CD4-positive, alpha-beta T cell treated with Interleukin-15 for 1 hour (primary cell): ENCODE data around the gene INPP4A.
A peak's percentile ranks its signal among the peaks of the same experiment; 100 is the strongest.

Experiments used
- DNase-seq: peaks from one replicate; pipeline ENCODE4 v3.0.0-alpha.2; 2020

INPP4A gene

DNA sequence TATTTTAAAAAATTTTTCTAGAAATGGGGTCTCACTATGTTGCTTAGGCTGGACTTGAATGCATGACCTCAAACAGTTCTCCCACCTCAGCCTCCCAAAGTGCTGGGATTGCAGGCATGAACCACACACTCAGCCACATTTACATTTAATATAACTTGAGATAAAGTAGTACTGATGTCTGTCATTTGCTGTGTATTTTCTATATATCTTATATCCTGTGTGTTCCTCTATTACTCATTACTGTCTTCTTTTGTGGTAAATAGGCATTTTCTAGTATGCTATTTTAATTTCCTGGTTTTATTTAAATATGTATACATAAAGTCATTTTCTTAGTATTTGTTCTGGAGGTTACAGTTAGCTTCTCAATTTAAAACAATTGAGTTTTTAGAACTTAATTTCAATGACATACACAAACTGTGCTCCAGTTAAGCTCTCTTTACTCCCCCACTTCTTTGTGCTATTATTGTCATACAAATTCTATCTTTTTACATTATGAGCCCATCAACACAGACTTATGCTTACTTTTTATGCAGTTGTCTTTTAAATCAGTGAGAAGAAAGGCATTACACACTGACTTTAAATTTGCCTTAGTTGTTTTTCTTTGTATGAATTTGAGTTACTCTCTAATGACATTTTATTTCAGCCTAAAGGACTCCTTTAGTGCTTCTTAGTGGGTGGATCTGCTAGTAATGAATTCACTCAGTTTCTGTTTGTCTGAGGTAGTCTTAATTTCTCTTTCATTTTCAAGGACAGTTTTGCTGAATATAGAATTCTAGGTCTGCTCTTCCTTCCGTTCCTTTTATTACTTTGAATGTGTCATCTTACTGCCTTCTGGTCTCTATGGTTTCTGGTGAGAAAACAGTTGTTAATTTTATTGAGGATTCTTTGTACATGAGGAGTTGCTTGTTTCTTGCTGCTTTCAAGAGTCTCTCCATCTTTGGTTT lies 6.2 kb upstream of the INPP4A start:
- no peak for DNase-seq

DNA sequence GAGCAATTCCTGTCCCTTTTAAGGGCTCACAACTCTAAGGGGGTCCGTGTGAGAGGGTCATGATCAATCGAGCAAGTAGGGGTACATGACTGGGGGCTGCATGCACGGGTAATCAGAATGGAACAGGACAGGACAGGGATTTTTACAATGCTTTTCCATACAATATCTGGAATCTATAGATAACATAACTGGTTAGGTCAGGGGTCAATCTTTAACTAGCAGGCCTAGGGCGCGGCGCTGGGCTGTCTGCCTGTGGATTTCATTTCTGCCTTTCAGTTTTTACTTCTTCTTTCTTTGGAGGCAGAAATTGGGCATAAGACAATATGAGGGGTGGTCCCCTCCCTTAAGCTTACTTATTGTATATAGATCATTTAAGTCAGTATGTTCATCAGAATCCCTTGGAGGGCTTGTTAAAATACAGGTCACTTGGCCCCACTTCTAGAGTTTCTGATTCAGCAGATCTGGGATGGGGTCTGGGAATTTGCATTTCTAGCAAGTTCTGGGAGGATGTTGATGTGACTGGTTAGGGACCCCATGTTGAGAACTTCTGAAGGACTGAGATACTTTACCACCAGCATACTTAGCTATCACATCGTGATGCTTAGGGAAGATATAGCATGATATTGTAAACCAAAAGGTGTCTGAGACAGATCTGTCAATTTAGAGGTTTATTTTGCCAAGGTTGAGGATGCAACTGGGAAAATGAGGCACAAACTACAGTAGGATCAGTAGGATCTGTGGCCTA lies 2.8 kb upstream of the INPP4A start:
- DNase-seq = no peak

DNA sequence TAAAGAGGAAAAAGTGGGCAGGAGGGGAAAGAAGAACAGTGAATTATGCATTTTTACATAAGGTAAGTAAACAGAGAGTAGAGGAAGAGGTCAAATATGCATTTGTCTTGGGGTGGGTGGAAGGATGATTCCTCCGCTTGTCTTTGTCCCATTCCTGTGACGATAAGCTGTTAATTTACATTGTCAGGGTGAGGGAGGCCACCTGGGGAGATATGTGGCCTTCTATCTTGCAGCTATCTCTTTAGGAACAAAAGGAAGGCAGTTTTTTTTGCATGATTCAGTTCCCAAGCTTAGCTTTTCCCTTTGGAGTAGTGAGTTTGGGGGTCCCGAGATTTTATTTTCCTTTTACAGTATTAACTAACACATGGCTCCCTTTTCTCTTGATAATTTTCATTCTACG lies 2.2 kb upstream of the INPP4A start:
- DNase-seq = no peak

DNA sequence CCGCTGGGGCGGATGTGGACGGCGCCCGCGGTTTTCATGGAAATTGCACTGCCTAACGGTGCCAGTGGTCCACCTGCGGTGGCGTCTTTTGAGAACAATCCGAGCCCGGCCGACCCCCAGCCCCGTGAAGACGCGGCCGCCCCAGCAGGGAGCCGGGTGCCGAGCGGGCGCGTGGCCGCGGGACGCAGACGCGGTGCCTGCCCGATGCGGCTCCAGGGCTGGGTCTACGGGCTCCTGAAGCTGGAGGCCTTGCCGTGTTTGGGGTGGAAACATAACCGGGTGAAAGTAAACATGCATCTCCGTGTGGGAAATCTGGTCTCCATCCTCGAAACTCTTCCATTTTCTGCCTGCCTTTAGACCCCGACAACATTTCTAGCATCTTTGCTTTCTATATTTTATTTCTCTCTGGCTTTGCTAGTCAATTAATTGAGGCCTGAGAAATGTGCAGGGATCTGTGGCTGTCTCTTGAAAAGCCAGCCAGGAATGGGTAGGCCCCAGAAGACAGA lies 572 bp downstream of the INPP4A start:
- DNase-seq = no peak

DNA sequence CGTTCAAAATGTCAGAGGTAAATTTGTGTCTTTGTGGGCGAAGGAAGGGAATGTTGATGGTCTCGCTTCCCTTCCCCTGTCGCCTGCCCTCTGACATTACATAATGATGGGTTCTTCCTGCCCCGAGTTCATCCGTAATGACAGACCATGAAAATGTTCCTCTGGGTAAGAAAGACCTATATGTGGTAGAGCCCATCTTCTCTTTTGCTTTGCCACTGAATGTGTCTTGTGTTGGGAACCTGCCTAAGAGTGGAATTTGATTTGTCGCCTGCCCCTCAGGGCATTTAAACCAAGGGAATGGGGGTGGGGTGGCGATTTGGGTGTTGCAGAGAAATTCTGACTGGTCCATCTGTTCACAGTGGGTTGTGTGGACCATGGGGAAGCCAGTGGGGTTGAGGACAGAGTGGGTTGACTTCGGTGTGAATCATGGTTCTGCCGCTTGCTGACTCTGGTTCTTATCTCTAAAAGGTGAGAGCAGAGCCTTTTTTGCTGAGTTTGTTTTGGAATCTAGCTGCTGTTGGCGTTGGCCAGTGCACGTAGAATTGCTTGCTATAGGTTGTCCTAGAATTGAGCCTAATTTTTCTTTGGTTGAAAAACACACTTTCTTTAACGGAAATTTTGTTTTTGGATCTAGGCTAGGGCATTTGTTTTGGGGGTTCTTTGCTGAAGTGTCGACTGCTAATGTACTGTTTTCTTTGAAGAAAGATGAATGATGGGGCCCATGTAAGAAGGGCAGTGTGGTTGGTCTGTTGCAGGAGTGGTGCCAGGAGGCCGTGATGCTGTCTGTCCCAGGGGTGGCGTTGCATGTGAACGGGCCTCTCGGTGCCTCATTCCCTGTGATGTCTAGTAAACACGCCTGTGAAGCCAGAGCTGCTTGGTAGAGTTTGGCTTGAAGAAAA lies 1.3 kb downstream of the INPP4A start:
- DNase-seq = no peak

DNA sequence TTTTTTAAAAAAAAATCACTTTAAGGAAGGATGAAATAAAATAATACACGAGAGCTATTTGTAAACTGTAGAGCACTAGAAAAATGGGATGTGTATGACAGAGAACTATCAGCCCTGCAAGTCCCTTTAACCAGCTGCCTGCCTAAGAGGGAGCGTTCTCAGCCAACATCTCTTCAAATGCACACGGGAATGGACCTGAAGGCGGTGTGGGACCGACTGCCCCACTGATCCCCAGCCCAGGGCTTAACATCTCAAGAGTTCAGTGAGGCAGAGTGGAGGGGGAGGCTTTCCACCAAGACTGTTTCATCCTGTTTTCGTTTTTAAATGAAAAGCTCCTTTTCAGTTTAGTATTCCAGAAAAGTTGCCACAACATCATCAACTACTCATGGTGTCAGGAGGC lies 2.2 kb downstream of the INPP4A start:
- no peak for DNase-seq

DNA sequence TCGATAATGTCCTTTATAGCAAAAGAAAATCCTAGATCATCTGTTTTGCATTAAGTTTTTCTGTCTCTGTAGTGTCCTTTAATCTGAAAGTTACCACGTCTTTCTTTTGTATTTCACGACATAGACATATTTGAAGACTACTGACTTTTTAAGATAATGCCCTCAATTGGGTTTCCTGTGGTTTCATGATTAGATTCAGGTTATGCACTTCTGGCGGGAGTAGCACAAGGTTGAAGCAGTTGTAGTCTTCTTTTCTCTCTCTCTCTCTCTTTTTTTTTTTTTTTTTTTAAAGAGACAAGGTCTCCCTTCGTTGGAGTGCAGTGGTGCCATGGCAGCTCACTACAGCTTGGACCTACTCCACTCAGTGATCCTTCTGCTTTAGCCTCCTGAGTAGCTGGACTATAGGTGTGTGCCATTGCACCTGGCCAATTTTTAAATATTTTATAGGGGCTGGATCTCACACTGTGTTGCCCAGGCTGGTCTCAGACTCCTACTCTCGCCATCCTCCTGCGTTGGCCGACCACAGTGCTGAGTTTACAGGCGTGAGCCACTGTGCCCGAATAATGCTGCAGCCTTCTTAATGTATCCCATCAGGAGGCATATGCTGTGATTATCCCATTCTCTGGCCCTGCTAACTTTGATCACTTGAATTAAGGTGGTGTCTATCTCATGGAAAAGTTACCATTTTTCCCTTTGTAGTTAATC lies 3.9 kb downstream of the INPP4A start:
- peak; percentile 45 for DNase-seq

DNA sequence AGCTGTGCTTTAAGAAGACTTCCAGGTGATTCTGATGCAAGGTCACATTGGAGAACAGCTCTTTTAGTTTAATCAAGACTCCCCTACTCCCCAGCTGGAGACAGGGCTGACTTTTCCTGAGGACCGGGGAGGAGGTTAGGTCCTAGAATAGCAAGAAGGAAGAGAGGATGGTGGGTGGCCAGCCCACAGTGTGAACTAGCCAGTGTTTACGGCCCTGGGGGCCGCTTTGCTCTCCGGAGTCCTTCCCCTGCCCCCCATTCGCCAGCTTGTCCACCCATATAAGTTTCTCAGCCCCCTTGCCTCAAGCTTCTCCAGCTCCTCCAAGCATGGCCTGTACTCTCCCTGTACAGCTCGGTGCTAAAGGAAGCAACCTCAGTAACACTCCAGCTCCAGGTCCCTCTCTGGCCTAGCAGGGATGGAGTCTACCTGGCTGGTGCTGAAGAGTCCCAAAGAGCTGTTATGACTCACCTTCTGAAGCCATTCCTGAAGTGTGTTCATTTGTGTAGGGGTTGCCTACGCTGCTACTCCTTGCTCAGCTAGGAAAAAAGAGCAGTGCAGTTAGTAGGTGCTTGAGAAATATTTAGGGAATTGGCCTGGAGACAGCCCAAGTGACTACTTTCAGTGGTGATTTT lies 7.9 kb downstream of the INPP4A start:
- DNase-seq = no peak

DNA sequence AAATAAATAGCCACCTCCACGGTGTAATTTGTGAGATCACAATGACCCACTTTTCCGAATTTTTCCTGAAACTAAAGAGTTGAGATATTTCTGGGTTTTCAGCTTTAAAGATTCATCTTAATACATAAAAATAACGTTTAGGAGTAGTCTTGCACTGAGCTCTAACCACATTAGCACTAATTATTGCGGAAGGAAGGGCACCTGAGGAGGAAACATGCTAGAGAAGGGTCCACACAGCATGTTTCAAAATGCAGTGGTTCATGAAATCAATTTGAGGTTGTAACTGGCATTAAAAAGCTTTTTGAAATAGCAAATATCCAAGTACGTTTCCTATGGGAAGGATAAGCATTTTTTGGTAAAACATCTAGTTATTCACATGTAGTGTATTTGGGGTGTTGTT lies 8.4 kb downstream of the INPP4A start:
- DNase-seq = no peak

DNA sequence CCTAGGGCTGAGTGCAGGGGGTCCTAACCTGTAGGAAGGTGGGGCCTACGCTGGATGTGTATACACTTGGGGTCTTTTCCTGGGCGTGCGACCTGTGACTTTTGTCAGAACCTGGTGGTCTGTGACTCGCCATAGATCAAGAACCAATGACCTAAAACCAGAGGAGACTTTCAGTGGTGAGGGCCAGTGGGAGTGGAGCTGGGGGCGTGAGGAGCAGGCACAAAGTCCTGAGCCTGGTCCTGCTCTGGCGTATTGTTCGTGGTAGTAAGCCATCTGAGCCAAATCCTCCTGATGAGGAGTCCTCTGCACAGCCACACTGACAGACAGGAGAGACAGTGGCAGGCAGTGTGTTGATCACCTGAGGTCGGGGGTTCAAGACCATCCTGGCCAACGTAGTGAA lies 8.9 kb downstream of the INPP4A start:
- no peak for DNase-seq

DNA sequence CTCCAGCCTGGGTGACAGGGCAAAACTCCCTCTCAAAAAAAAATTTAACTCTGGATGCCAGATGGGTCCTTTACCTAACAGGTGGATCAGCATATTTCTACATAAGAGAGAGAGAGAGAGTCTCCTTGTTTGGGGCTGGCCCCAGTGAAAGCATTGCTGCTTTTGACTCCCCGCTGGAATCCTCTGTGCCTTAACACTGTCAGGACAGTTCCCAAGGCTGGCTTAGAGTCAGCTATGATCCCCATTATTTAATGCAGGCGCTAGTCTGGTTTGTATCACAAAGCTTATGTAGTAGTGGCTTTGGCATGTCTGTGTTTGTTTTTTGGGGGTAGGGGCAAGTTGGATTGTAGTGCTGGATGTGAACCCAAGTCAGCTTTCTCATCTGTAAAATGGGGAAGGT lies 9.4 kb downstream of the INPP4A start:
- no peak for DNase-seq

DNA sequence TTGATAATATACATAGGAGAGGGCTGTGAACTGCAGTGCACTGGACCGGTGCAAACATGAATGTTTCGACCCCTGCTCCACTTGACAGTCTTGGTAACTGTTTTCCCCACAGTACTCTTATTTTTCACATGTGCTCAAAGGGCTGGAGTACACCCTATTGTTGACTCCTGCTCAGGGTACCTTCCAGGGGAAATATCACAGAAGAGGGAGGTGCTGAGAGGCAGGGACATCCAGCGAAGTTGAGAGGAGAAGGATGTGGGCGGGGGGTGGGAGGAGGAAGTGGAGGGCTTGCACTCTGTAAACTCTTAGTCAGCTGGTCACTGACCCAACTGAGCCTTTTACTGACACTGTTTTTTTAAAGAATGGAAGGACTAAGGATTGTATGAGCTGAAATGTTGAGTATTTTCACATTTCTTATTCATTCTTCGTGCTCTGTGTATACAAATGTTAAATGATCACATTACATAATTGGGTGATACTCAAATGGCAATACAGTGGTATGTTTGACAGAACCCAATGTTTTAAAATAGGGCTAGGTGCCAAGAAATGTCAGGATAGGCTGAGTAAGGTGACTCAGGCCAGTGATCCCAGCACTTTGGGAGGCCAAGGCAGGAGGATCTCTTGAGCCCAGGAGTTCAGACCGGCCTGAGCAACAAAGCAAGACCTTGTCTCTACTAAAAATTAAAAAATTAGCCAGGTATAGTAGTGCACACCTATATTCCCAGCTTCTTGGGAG lies 10.0 kb downstream of the INPP4A start:
- DNase-seq = peak; percentile 39

DNA sequence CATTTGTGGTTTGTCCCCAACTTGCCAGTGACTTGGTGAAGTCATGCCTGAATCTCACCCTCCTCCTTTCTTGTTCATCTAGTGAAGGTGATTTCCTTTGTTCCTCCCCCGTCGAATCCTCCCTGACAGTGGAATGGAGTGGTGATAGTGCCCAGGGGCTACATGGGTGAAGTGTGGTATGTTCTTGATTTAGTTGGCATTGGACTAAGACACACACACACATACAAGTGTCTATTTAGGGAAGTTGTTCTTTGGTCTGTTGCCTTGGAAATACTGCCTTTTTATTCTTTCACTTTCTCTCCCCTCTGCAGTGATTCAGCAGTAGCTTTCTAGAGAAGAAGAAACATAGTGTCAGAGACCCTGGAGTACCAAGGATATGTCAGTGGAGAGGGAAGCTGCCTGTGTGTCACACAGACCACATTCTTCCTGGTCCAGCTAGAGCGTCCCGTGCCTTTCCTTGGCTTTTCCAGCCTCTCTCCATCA lies 10.9 kb downstream of the INPP4A start:
- peak; percentile 42 for DNase-seq

DNA sequence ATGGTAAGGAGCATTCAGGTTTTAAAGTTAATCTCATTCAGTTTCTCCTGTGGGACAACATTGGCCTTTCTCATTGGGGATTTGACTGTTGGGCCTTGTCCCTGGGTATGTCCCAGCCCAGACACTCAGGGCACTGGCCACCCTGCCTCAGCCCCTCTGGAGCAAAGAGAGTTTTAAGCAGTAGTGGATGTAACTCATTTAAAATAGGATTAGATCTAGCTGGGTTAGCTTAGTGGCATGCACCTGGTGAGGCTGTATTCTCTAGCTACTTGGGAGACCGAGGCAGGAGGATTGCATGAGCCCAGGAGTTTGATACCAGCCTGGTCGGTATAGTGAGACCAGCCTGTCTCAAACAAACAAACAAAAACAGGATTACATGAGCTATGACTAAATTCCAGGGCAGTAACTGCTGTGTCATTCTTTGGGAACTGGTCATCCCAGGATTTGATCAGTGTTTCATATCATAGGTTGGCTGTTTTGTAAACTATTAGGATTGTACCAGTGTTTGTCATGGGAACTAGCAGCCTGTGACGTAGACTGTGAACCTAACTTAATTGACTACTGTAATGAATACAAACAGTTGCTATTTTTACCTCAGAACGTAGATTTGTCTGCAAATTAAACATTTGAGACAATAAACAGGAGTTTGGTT lies 12.5 kb downstream of the INPP4A start:
- DNase-seq = no peak

DNA sequence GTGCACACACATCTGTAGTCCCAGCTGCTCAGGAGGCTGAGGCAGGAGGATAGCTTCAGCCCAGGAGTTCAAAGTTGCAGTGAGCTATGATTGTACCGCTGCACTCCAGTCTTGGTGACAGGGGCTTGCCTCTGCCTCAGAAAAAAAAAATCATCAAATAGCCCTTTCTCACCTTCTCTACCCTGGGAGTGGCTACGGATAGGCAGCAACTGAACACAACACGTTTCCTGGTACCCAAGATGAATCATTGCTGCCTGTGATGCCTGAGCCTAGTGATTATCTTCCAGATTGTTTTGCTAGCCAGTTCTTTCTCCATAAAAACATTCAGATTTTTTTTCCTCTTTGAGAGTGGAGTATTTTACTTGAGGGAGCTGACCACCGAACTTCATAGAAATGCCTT lies 13.5 kb downstream of the INPP4A start:
- DNase-seq = peak; percentile 49

DNA sequence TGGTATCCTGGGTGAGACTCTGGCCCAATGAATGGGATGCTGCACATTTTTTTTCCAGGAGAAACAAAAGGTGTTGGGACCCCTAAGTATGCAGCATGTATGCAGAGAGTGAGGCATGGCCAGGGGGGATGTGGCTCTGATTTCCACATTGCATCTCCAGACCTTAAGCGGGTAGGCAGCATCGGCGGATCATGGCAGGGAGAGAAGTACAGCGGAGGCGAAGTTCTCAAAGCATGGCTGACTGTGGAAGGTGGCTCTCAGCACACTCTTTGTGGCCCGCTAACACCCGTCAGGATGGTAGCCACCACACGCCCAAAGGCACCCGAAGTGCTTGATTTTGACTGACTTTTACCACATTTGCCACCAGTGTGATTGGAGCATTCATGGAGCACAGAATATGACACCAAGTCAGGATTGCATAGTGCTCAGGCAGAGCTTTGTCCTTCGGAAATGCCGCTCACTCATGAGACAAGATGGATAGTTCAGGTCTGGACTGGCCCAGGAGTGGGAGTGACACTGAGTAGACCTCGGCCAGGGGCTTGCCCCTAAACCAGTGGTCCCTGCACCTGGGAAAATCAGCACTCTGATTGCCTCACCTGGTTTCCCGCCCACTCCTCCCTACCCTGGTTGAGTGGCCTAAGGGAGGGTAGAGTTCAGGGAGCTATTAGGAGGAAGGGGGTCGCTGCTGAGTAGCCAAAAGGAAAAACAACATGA lies 14.2 kb downstream of the INPP4A start:
- DNase-seq = no peak

DNA sequence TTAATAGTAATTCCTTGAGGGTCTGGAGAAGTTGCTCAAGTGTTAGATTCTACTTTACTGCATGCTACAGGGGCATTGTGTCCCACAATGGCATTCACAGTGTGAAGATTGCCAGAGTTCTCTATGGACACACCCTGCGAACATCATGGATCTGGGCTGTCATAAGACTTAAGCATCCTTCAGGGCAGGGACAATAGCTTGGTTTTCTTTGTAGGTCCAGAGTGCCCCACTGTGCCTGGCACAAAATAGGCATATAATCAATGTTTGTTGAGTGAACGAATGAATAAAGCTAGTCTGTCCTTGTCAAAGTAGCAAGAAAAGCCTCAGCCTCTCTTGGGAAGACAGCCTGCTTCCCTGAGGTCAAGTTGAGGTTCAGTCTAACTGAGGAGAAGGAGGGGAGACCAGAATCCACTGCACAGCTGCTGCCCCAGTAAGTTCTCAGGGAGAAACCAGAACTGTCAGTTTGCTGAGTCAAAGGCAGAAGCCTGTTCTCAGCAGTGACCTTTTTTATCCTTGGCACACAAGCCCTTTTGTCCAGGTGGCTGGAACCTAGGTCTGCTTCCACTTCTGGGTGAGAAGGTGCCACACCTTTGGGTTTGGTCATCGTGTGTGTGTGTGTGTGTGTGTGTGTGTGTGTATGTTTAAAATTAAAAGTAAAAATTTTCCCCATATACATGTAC lies 15.0 kb downstream of the INPP4A start:
- DNase-seq = no peak

DNA sequence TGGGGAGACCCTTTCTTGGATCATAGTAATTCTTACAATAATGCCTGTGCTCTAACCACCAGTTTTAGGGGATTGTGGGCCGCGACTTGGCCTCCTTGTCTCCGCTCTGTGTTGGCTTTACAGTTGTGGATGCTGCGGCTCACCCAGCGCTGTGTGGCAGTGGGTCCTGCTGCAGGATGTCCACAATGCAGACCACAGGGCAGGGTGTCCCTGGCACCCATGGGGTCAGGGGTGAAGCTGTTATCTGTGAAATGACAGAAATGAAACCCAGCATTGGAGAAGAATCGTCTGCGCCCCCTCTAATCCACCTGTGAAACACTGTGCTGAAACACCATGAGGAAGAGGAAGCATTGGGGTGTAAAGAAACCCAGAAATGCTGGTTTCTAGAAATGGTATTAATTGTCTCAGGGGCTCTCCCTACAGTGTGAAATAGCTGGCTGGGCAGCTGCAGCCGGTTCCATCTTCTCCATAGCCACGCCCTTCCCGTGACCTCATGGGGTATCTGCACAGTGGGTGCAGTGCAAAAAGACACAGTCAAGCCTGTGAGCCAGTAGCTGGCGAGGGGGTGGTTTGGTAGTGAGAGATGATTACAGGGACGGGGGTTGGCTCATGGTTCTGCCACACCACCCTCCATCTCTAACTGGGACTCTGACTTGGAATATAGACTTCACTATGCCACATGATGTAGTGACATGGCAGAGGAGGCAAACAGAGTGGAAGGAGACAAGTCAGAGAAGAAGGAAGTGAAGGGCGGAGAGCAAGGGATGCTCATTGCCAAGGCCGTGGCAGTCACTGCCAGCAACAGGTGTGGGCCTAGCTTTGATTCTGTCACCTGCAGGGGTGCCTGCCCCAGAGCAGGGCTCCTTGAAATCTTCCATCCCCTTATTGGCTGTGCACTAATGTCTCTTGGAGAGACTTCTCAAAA lies 16.2 kb downstream of the INPP4A start:
- DNase-seq = peak; percentile 75
